Measurements from ENCODE around the gene SLC25A21.

SLC25A21 gene

DNA sequence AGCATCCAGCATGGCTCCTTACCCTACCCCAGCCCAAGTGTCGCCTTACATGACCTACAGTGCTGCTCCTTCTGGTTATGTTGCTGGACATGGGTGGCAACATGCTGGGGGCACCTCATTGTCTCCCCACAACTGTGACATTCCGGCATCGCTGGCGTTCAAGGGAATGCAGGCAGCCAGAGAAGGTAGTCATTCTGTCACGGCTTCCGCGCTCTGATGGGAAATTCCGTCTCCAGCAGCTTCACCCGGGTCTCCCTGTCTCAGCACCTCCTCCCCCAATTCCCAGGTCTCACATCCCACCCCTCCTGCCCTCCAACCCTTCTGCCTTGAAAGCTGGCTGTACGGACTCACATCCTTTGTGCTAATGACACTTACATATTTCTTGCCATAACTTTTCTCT, 496.2 kb downstream of the SLC25A21 start:
- H3K4me1 ChIP-seq (ENCODE audit: control insufficient read depth, low read length): no peaks in the 10 kb centered on the region
- no peaks in the 10 kb centered on the region for H3F3A ChIP-seq (ENCODE audit: control insufficient read depth, insufficient read depth)
- no peak overlapping the region for H3K4me3 ChIP-seq (ENCODE audit: low read length)
- H3K79me2 ChIP-seq (ENCODE audit: control insufficient read depth, low read length): no peaks in the 10 kb centered on the region
- H3K27ac ChIP-seq (ENCODE audit: low read depth, low read length): no peak overlapping the region
- H3K27me3 ChIP-seq (ENCODE audit: control insufficient read depth, low read length): no peaks in the 10 kb centered on the region
- TF ChIP-seq, protein P1, sequence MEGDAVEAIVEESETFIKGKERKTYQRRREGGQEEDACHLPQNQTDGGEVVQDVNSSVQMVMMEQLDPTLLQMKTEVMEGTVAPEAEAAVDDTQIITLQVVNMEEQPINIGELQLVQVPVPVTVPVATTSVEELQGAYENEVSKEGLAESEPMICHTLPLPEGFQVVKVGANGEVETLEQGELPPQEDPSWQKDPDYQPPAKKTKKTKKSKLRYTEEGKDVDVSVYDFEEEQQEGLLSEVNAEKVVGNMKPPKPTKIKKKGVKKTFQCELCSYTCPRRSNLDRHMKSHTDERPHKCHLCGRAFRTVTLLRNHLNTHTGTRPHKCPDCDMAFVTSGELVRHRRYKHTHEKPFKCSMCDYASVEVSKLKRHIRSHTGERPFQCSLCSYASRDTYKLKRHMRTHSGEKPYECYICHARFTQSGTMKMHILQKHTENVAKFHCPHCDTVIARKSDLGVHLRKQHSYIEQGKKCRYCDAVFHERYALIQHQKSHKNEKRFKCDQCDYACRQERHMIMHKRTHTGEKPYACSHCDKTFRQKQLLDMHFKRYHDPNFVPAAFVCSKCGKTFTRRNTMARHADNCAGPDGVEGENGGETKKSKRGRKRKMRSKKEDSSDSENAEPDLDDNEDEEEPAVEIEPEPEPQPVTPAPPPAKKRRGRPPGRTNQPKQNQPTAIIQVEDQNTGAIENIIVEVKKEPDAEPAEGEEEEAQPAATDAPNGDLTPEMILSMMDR (IDR thresholded peaks at IDR 0.05; ENCODE audit: low read depth, low read length, poor library complexity, severe bottlenecking): no peak
- TF ChIP-seq EZH2phosphoT487 (IDR thresholded peaks at IDR 0.05; ENCODE audit: borderline replicate concordance, low read length): no peak
- no peak overlapping the region for H3K4me2 ChIP-seq (ENCODE audit: low read length)
- H3K36me3 ChIP-seq (ENCODE audit: control insufficient read depth, low read length): no peaks in the 10 kb centered on the region
- no peaks in the 10 kb centered on the region for H3K9me3 ChIP-seq (ENCODE audit: control insufficient read depth, insufficient read depth, low read length)
- no peaks in the 10 kb centered on the region for H3K9me2 ChIP-seq (replicated peaks; ENCODE audit: control insufficient read depth, low read length)
- no peaks in the 10 kb centered on the region for H4K20me1 ChIP-seq (ENCODE audit: control insufficient read depth, insufficient read depth, low read depth, low read length)

DNA sequence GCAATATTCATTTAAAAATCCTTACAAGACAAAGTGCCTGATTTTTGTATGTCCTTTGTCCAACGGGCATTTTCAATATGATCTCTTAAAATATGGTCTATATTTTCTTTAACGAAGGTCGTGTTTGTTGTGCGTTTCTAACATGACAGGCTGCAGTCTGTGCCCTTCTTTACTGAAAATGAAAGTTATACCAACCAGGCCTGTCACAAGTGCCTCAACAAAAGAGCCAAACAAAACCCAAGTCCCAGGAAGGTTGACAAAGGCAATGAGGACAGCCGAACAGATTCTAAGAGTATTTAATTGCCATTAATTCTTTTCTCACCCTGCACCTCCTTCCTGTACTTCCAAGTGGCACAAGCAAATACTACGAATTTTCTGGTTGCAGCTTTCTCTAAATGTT, 496.8 kb downstream of the SLC25A21 start:
- Histone ChIP-seq H3K79me2 (ENCODE audit: control insufficient read depth, low read length) (no peaks in the 10 kb centered on the region), H3K4me2 (ENCODE audit: low read length) (no peak overlapping the region), H3F3A (ENCODE audit: control insufficient read depth, insufficient read depth) (no peaks in the 10 kb centered on the region), H3K27me3 (ENCODE audit: control insufficient read depth, low read length) (no peaks in the 10 kb centered on the region), H3K9me3 (ENCODE audit: control insufficient read depth, insufficient read depth, low read length) (no peaks in the 10 kb centered on the region), H3K27ac (ENCODE audit: low read depth, low read length) (no peak overlapping the region), H3K4me3 (ENCODE audit: low read length) (no peak overlapping the region), H4K20me1 (ENCODE audit: control insufficient read depth, insufficient read depth, low read depth, low read length) (no peaks in the 10 kb centered on the region), H3K9me2 (replicated peaks; ENCODE audit: control insufficient read depth, low read length) (no peaks in the 10 kb centered on the region), H3K36me3 (ENCODE audit: control insufficient read depth, low read length) (no peaks in the 10 kb centered on the region), H3K4me1 (ENCODE audit: control insufficient read depth, low read length) (no peaks in the 10 kb centered on the region)
- no peak for TF ChIP-seq EZH2phosphoT487 (IDR thresholded peaks at IDR 0.05; ENCODE audit: borderline replicate concordance, low read length)
- TF ChIP-seq, protein P1 (IDR thresholded peaks at IDR 0.05; ENCODE audit: low read depth, low read length, poor library complexity, severe bottlenecking): no peak

DNA sequence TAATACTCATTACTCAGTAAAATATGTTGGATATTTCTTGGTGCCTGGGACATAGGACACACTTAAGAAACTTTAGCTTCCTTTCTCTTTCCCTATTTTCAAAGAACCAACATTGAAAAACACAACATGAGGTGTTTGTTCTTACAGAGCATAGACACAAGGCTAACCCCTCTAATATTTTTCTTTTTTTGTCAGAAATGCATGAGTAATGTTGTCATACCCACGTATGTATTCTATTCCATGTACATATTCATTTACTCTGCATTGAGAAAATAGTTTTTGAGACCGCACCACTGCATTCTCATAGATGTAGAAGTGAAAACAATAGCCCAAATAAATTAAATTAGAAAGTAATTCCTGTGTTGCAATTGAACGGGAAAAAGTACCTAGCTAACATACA, 497.7 kb downstream of the SLC25A21 start:
- Histone ChIP-seq H3K4me2 (ENCODE audit: low read length) (no peak overlapping the region), H3K4me3 (ENCODE audit: low read length) (no peak overlapping the region), H3K9me2 (replicated peaks; ENCODE audit: control insufficient read depth, low read length) (no peaks in the 10 kb centered on the region), H3K79me2 (ENCODE audit: control insufficient read depth, low read length) (no peaks in the 10 kb centered on the region), H4K20me1 (ENCODE audit: control insufficient read depth, insufficient read depth, low read depth, low read length) (no peaks in the 10 kb centered on the region), H3K9me3 (ENCODE audit: control insufficient read depth, insufficient read depth, low read length) (no peaks in the 10 kb centered on the region), H3K27me3 (ENCODE audit: control insufficient read depth, low read length) (no peaks in the 10 kb centered on the region), H3K4me1 (ENCODE audit: control insufficient read depth, low read length) (no peaks in the 10 kb centered on the region), H3F3A (ENCODE audit: control insufficient read depth, insufficient read depth) (no peaks in the 10 kb centered on the region), H3K36me3 (ENCODE audit: control insufficient read depth, low read length) (no peaks in the 10 kb centered on the region), H3K27ac (ENCODE audit: low read depth, low read length) (no peak overlapping the region)
- no peak for TF ChIP-seq EZH2phosphoT487 (IDR thresholded peaks at IDR 0.05; ENCODE audit: borderline replicate concordance, low read length)
- TF ChIP-seq, protein P1 (IDR thresholded peaks at IDR 0.05; ENCODE audit: low read depth, low read length, poor library complexity, severe bottlenecking): no peak

DNA sequence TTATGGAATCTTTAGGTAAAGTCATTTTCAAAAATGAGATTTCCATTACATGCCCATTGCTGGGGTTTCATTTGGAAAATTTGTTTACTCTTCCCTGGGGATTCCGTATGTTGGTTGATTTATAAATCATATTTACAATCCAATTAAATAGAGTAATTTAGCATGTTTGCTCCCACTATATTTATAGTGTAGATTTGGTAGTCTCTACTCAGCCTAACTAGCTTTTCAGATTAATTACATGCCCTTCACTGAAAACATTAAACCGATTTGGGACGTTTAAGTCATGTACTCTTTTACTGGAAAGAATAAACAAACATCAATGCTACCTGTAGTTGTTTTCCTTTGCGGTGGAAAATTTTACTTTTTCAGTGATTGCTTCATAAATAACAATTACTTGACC, 500.3 kb downstream of the SLC25A21 start:
- no peaks in the 10 kb centered on the region for H3K79me2 ChIP-seq (ENCODE audit: control insufficient read depth, low read length)
- H3K9me2 ChIP-seq (replicated peaks; ENCODE audit: control insufficient read depth, low read length): no peaks in the 10 kb centered on the region
- H4K20me1 ChIP-seq (ENCODE audit: control insufficient read depth, insufficient read depth, low read depth, low read length): no peaks in the 10 kb centered on the region
- H3K27me3 ChIP-seq (ENCODE audit: control insufficient read depth, low read length): no peaks in the 10 kb centered on the region
- H3K36me3 ChIP-seq (ENCODE audit: control insufficient read depth, low read length): no peaks in the 10 kb centered on the region
- no peak overlapping the region for H3K4me3 ChIP-seq (ENCODE audit: low read length)
- H3F3A ChIP-seq (ENCODE audit: control insufficient read depth, insufficient read depth): no peaks in the 10 kb centered on the region
- H3K4me2 ChIP-seq (ENCODE audit: low read length): no peak overlapping the region
- no peaks in the 10 kb centered on the region for H3K4me1 ChIP-seq (ENCODE audit: control insufficient read depth, low read length)
- TF ChIP-seq, protein P1 (IDR thresholded peaks at IDR 0.05; ENCODE audit: low read depth, low read length, poor library complexity, severe bottlenecking): no peak
- TF ChIP-seq EZH2phosphoT487 (IDR thresholded peaks at IDR 0.05; ENCODE audit: borderline replicate concordance, low read length): no peak
- no peaks in the 10 kb centered on the region for H3K9me3 ChIP-seq (ENCODE audit: control insufficient read depth, insufficient read depth, low read length)
- no peak overlapping the region for H3K27ac ChIP-seq (ENCODE audit: low read depth, low read length)

All from DOHH2 (cell line).